Gastrocnemius medialis (tissue), 4 donors: ENCODE data around the gene ATAD3C. TPM values are rescaled to one million over a fixed set of nuclear protein-coding genes. Genes with fewer than 3 reads are reported as not detected.
"Not testable (repeated sequence)": the region's sequence is repeated elsewhere in the genome, so short reads cannot be mapped to it uniquely, and the experiment has no call there.

ENCODE experiments used
- ATAC-seq, 2 donors: fragments of 150-250 bp; one replicate each; pipeline ENCODE4 v1.9.1; 2016
- DNase-seq, 2 donors: peaks; one replicate each; pipeline ENCODE4 v3.0.0-alpha.2; 2019
- H3K27ac ChIP-seq, 4 donors: fragments of 200-600 bp; sonication (generic); 1 replicate in 1 of 4; 2 replicates in 3 of 4; pipeline ENCODE4 v1.5.1; 2016 to 2018; ENCODE audit warnings: mild to moderate bottlenecking in 2 of 4, moderate library complexity in 1 of 4
- H3K27me3 ChIP-seq, 3 donors: fragments of 200-600 bp; sonication (generic) in 2 of 3; 1 replicate in 1 of 3; 2 replicates in 2 of 3; pipeline versions ENCODE4 v1.5.1 to v1.6.0; 2016 to 2019; ENCODE audit warnings: mild to moderate bottlenecking in 1 of 3, moderate library complexity in 1 of 3
- H3K36me3 ChIP-seq, 2 donors: fragments of 200-600 bp; sonication (generic) in 1 of 2; one replicate each; pipeline ENCODE4 v1.5.1; 2017 to 2018
- H3K4me1 ChIP-seq, 2 donors: fragments of 200-600 bp; sonication (generic) in 1 of 2; one replicate each; pipeline ENCODE4 v1.5.1; 2016 to 2017; ENCODE audit warnings: mild to moderate bottlenecking in 2 of 2
- H3K4me3 ChIP-seq, 4 donors: fragments of 200-600 bp; sonication (generic) in 3 of 4; 1 replicate in 1 of 4; 2 replicates in 3 of 4; pipeline ENCODE4 v1.5.1; 2016 to 2019; ENCODE audit warnings: mild to moderate bottlenecking in 2 of 4
- H3K9me3 ChIP-seq, 3 donors: fragments of 200-600 bp; sonication (generic) in 2 of 3; 1 replicate in 1 of 3; 2 replicates in 2 of 3; pipeline ENCODE4 v1.5.1; 2016 to 2019
- POLR2A ChIP-seq, 2 donors: fragments of 450-650 bp; IDR thresholded peaks; one replicate each; pipeline ENCODE4 v1.6.1; 2017; ENCODE audit warnings: antibody characterized with exemption in 2 of 2, mild to moderate bottlenecking in 2 of 2, moderate library complexity in 2 of 2
- in situ Hi-C, 4 donors: fragments of 200-750 bp; cut with MboI; loops; one replicate each; pipeline versions ENCODE4 v1.15.0 to v1.8.0; 2017; ENCODE audit warnings: low sequenced_read_pairs in 4 of 4
- intact Hi-C: fragments of 100-400 bp; cut with DNase I; formaldehyde crosslinking; loops from one replicate; pipeline ENCODE4 v1.15.1; 2023; ENCODE audit warnings: low total_unique reads
- total RNA-seq, 4 donors: library from RNA; depleted of rRNA; stranded (reverse); fragments of >200 nt; gene quantifications; one replicate each; pipeline versions ENCODE4 v1.1.0 to v1.2.3, GENCODE V29; 2016
- TF ChIP-seq, protein P1 (sequence below), 5 experiments: fragments of 450-650 bp in 3 of 5; fragments of 200-600 bp in 2 of 5; sonication (generic) in 2 of 5; IDR thresholded peaks in 4 of 5; conservative IDR thresholded peaks in 1 of 5; 1 replicate in 4 of 5; 2 replicates in 1 of 5; pipeline ENCODE4 v1.5.1; 2016 to 2019; ENCODE audit warnings: antibody characterized with exemption in 5 of 5, mild to moderate bottlenecking in 3 of 5, moderate library complexity in 3 of 5

Gene ATAD3C
- total RNA-seq, 4 donors from 2014 or later, result 0.07 TPM; not detected in 3

DNA sequence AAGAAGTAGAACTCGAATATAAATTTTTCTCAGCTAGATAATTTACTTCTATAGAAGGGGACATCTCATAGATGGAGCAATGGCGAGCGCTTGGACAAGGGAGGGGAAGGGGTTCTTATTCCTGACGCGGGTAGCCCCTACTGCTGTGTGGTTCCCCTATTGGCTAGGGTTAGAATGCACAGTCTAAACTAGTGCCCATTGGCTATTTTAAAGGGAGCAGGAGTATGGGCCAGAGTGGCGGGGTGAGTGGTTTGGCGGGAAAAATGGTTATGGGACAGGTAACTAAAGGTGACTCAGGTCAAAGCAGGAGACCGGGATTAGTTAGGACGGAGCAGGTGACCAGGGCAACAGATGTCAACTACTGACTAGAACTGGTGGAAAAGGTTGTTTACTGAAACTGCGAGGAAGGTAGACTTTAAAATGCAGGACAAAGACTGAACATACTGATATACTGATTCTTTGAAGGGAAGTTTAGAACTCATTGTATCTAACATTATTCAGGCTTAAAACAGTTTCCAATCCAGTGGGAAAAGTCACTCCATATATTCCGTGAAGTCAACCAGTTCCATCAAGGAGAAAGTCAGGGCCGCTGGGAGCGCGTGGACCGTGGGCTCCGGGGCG is 61.5 kb downstream of the ATAD3C start:
- ATAC-seq, result peak in 1 of 2 donors; percentile 5
- peaks cover 0 to 3% of the 10 kb centered on the region in 2 donors for H3K36me3 ChIP-seq
- intact Hi-C loops (loop anchor here (5.0 kb wide), 1 partner anchor 106 kb away; the partner anchor contains the start of gene MIB2), in situ Hi-C loops (no loop called here)
- TF ChIP-seq, protein P1, sequence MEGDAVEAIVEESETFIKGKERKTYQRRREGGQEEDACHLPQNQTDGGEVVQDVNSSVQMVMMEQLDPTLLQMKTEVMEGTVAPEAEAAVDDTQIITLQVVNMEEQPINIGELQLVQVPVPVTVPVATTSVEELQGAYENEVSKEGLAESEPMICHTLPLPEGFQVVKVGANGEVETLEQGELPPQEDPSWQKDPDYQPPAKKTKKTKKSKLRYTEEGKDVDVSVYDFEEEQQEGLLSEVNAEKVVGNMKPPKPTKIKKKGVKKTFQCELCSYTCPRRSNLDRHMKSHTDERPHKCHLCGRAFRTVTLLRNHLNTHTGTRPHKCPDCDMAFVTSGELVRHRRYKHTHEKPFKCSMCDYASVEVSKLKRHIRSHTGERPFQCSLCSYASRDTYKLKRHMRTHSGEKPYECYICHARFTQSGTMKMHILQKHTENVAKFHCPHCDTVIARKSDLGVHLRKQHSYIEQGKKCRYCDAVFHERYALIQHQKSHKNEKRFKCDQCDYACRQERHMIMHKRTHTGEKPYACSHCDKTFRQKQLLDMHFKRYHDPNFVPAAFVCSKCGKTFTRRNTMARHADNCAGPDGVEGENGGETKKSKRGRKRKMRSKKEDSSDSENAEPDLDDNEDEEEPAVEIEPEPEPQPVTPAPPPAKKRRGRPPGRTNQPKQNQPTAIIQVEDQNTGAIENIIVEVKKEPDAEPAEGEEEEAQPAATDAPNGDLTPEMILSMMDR (IDR thresholded peaks at IDR 0.05 in 4 of 5, conservative IDR thresholded peaks at IDR 0.05 in 1 of 5), result no peak
- no peak for TF ChIP-seq POLR2A (IDR thresholded peaks at IDR 0.05)
- H3K4me3 ChIP-seq, result peak overlapping the region; percentile 81 to 99 (median 94)
- DNase-seq, result no peak
- no peaks in the 10 kb centered on the region for H3K9me3 ChIP-seq
- H3K27me3 ChIP-seq, result no peaks in the 10 kb centered on the region
- peak overlapping the region; percentile 93 to 100 (median 96) for H3K27ac ChIP-seq
- peaks cover 8 to 16% of the 10 kb centered on the region in 2 donors for H3K4me1 ChIP-seq

DNA sequence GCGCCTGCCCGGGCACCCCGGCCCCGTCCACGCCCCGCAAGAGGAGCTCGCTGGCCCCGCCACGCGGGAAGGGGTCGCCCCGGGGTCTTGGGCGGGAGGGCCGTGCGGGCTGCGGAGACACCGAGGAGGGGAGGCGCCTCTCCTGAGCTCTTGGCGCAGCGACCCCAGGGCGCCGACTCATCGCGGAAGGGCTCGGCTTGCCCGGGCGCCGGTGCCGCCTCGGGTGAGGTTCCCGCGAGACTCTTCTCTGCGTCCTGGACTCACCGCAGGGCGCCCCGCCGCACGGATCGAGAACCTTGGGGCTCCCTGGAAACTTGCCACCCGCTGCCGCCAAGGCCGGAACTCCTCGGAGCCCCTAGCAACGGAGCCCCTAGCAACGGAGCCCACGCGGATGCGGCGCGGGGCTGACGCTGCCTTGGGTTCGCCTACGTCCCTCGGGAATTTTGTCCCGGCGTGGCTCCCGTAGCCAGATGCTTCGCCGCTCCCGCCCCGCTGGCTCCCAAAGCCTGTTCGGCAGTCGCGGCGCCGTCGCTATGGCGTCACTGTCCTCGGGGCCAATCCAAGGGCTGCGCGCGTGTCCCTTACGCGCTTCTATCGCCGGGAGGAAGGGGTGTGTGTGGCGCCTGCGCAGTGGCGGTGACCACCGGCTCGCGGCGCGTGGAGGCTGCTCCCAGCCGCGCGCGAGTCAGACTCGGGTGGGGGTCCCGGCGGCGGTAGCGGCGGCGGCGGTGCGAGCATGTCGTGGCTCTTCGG is 62.2 kb downstream of the ATAD3C start, which contains the start of gene ATAD3A:
Gene ATAD3A (plus strand): TSS at position 630 of the 753 bp plus-strand sequence. CDS start 107 bp downstream, at position 737.
- H3K4me3 ChIP-seq, result peak within 1 kb of the TSS; percentile 81 to 99 (median 94)
- intact Hi-C loops (loop anchor here (1.0 to 5.0 kb wide), 3 partner anchors 40 to 106 kb away; partner anchors contain the start of genes ATAD3B, MIB2 and SSU72), in situ Hi-C loops (no loop called here)
- ATAC-seq, result peak; percentile 92 to 93
- TF ChIP-seq, protein P1 (IDR thresholded peaks at IDR 0.05 in 4 of 5, conservative IDR thresholded peaks at IDR 0.05 in 1 of 5), result peak in 3 of 5 experiments; percentile 9 to 46 (median 27)
- TF ChIP-seq POLR2A (IDR thresholded peaks at IDR 0.05), result peak; percentile 84 to 91
- H3K9me3 ChIP-seq, result no peaks in the 10 kb centered on the region
- DNase-seq, result peak; percentile 97 to 98
- peak within 1 kb of the TSS; percentile 93 to 100 (median 96) for H3K27ac ChIP-seq
- H3K27me3 ChIP-seq, result no peaks in the 10 kb centered on the region
- H3K36me3 ChIP-seq, result peaks cover 0 to 3% of the 10 kb centered on the region in 2 donors
- peaks cover 6 to 13% of the 10 kb centered on the region in 2 donors for H3K4me1 ChIP-seq

- H3K9me3 ChIP-seq, DNase-seq, H3K36me3 ChIP-seq, ATAC-seq, in situ Hi-C loops, H3K27me3 ChIP-seq: not testable (repeated sequence)
- Histone ChIP-seq H3K27ac (peak overlapping the region; percentile 93 to 100 (median 96)), H3K4me3 (peak overlapping the region; percentile 56 to 94 (median 87)), H3K4me1 (peaks cover 6 to 13% of the 10 kb centered on the region in 2 donors)
- intact Hi-C loops, result loop anchor here (1.0 to 5.0 kb wide), 3 partner anchors 41 to 105 kb away; partner anchors contain the start of genes ATAD3B, MIB2 and SSU72
Measured at GRCh38 chr1:1512425-1512824, 62.9 kb downstream of the ATAD3C start.

DNA sequence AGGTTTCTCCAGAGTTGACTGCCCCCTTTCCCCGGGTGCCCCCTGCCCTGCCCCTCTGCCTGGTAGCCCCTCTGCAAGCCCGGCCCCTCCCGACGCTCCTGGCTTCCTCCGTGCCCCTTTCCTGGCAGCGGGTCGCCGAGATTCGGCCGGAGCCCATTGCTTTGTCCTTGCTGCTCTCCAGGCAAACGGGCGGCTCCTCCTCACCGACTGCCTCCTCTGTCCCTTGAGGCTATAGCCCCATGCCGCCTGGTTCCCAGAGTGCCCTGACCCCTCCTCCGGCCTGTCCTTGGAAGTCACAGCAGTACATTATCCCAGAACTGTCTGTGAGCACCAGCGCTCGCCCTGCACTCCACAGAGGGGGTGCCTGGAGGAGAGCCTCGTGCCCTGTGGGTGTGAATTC is 64.2 kb downstream of the ATAD3C start:
- ATAC-seq, result not testable (repeated sequence)

DNA sequence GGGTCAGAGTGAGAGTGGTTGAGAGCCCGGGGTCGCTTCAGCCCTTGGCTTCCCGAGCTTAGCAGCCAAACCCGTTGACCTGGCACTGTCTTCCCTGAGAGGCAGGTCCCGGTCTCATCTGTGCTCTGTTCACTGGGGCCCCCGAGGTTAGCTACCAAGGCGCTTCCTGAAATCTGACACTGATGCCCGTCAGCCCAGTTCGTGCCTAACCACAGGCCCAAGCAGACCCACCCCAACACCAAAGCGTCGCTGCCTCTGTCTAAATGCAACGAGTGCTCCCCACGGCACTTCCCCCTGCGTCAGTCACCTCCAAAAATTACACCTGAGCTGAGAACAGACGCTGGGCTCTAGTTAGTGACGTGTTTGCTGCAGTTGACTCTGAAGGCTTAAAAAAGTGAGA is 64.9 kb downstream of the ATAD3C start:
- H3K9me3 ChIP-seq, H3K4me3 ChIP-seq, ATAC-seq, H3K27ac ChIP-seq, DNase-seq, H3K4me1 ChIP-seq, in situ Hi-C loops, H3K27me3 ChIP-seq: not testable (repeated sequence)
- peaks cover 0 to 10% of the 10 kb centered on the region in 2 donors for H3K36me3 ChIP-seq
- intact Hi-C loops, result loop anchor here (5.0 kb wide), 1 partner anchor 103 kb away; the partner anchor contains the start of gene MIB2

More for the DNA sequence above, 64.2 kb downstream of the ATAD3C start:
- DNase-seq, H3K9me3 ChIP-seq, H3K4me3 ChIP-seq, H3K27ac ChIP-seq, H3K27me3 ChIP-seq, in situ Hi-C loops, H3K4me1 ChIP-seq: not testable (repeated sequence)
- peaks cover 0 to 10% of the 10 kb centered on the region in 2 donors for H3K36me3 ChIP-seq
- intact Hi-C loops, result loop anchor here (5.0 kb wide), 1 partner anchor 104 kb away; the partner anchor contains the start of gene MIB2

- H3K4me1 ChIP-seq, ATAC-seq, intact Hi-C loops, H3K9me3 ChIP-seq, H3K27ac ChIP-seq, H3K27me3 ChIP-seq, H3K4me3 ChIP-seq, DNase-seq, in situ Hi-C loops: not testable (repeated sequence)
- H3K36me3 ChIP-seq, result peaks cover 0 to 23% of the 10 kb centered on the region in 2 donors
Measured at GRCh38 chr1:1516923-1517322, 67.4 kb downstream of the ATAD3C start.
